HG02642 (cell line): ENCODE results near the gene TLCD4.
A peak's percentile ranks its signal among the peaks of the same experiment; 100 is the strongest.

Experiments used
- ATAC-seq: cut with Tn5 transposase; IDR thresholded peaks from one replicate; pipeline ENCODE4 v1.9.1; 2021; ENCODE audit warnings: mild to moderate bottlenecking; ENCODE audit not compliant: unreplicated experiment, poor library complexity

The TLCD4 gene

DNA sequence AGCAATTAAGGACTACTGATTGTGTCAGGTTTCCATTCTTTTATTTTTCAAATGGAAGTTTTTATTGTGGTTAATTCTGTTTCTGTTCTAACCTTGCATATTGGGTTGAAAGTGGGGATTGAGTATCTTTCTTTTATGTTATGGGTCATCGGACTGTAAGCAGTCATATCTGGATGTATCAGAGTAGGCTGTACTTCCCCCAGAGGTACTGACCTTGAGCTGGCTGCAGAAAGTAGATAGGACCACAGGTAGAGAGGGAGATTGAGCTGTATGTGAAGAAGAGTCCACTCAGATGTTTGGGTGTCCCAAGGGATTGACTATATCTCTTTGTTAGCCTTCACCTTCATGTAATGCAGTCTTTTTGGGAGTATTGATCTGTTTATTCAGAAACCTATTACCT, 23.9 kb upstream of the TLCD4 start:
- ATAC-seq = no peak

DNA sequence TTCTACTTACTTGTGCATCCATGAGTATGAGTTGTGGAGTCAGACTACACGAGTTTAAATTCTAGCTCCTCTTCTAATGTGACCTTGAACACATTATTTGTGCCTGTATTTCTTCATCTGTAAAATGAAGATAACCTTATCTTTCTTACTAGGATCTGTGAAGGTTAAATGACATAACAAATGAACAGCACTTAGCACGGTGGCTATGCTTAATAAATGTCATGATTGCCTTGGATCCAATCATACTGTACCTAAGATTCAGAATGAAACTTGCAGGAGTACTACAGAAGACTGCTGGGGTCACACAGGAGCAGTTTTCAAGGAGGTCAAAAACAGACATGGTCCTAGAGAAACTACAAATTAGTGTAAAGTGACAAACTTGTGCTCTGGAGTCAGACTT, 22.2 kb upstream of the TLCD4 start:
- no peak for ATAC-seq

DNA sequence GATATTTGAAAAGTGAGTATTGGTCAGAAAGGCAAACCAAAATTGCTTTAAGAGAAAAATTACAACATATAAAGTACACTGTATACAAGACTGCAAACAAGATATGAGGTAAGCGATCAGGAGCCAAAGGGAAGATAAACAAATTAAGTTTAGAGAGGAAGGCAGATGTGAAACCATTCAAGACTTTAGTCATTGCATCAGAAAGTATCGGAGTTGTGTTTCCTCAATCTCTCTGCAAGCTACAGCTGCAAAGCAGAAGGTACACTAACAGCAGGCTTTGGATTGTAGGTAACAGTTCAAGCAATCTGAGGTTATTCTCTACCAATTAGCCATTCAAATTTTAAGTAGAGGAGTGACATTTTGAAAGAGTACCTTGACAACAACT, 21.3 kb upstream of the TLCD4 start:
- peak; percentile 92 for ATAC-seq

DNA sequence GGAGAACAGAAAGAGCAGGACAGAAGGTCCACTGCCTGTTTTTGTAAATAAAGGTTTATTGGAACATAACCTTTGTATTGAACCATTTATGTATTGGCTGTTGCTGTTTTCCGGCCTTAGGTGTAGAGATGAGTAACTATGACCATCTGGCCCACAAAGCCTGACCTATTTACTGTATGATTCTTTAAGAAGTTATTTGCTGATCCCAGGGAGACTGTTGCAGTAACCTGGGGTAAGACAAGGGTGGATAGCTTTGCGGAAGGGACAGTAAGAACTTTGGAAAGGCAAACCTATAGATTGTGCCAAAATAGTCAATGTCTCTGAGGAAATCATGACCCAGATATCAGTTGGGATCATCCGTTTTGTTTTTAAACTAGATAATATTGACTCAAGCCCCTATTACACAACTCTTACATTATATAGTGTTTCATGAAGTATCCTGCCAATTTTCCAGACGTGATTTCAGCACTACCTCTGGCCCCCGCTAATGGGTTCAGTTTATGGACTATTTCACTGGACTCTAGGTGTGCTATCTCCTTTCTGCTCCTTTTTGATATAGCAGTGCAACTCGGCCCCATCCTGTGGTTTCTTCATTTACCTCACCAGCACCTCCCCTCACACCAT, 20.8 kb upstream of the TLCD4 start:
- no peak for ATAC-seq

DNA sequence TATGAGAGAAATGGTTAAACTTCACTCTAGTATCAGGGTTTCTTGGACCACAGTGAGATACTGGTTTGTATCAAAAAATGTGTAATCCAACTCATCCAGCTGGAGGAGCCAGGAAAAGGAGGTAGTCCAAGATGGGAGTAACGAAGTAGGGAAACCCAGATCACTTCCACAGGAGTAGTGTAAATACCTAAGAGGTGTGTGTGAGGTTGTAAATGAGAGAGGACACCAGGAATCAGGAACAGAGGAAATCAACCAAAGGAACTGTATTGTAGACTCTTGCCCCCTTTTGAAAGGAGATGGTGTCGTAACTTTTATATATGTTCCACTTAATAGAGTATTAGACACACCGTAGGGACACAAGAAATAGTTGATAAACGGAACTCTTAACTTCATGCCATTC, 19.7 kb upstream of the TLCD4 start:
- no peak for ATAC-seq

DNA sequence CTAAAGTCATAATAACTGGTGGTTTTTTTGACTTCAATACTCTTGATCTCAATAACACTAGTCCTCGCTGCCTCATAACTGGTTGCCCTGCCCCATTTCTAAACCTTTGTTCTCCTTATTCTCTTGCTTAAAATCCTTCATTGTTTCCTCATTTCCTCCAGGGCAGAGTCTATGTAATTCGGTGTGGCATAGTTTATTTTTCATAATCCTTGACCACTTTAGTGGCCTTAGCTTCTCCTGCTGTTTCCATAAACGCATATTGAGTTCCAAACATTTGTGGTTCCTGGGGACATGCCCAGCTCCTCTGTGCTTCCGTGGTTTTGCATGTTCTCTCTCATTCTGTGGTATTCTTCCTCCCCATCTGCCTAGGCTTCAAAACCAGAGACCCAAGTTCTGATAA, 19.0 kb upstream of the TLCD4 start:
- no peak for ATAC-seq

DNA sequence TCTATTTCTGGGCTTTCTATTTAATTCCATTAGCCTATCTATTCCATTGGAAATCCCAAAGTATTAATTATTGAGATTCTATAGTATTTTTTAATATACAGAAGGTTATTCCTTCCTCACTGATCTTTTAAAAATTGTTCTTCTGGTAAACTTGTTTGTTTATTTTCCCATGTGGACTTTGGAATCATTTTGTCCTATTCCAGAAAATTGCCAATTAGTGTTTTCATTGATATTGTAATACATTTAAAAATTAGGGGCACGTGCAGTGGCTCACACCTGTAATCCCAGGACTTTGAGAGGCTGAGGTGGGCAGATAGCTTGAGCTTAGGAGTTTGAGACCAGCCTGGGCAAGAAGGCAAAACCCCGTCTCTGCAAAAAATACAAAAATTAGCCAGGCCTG, 8.4 kb upstream of the TLCD4 start:
- no peak for ATAC-seq

DNA sequence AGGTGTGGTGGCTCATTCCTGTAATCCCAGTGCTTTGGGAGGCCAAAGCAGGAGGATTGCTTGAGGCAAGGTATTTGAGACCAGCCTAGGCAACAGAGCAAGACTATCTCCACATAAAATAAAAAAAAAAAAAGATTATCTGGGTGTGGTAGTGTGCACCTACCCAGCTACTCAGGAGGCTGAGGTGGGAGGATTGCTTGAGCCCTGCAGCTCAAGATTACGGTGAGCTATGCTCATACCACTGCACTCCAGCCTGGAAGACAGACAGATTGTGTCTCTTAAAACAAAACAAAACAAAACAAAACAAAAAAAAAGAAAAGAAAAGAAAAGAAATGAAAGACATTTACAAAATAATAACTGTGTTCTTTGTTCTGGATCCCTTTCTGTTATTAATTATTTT, 6.1 kb upstream of the TLCD4 start:
- no peak for ATAC-seq

DNA sequence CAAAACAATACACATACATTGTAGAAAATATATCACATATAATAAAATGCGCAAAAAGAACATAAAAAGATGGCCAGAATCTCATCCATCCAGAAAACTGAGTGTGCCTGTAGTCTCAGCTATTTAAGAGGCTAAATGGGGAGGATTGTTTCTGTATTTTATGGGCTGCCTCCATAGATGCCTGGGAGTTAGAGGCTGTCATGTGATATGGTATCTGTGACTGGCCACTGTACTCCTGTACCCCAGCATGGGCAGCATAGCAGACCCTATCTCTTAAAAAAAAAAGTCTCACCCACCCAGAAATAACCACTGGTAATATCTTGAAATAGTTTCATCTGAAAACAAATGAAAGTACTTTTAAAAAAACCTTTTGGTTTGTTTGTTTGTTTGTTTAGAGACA, 3.5 kb upstream of the TLCD4 start:
- no peak for ATAC-seq

DNA sequence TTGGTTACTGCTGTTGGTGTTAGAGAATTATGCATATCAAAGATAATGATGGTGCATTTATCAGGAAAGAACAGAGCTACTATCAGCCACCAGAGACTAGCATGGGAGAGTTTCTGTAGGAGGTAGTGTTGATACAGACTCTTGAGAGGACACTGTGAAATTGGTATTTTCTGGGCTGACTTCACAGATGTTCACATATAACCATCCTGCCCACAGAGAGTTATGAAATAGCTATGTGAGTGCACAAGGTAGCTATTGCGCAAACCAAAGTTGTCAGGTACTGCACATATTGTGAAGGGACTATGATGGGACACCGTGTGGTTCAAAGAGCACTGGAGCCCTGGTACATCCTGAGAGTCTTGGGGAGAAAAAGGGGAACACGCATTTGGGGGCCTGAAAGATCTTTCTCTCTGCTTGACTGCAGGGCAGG, 1.4 kb upstream of the TLCD4 start:
- no peak for ATAC-seq

DNA sequence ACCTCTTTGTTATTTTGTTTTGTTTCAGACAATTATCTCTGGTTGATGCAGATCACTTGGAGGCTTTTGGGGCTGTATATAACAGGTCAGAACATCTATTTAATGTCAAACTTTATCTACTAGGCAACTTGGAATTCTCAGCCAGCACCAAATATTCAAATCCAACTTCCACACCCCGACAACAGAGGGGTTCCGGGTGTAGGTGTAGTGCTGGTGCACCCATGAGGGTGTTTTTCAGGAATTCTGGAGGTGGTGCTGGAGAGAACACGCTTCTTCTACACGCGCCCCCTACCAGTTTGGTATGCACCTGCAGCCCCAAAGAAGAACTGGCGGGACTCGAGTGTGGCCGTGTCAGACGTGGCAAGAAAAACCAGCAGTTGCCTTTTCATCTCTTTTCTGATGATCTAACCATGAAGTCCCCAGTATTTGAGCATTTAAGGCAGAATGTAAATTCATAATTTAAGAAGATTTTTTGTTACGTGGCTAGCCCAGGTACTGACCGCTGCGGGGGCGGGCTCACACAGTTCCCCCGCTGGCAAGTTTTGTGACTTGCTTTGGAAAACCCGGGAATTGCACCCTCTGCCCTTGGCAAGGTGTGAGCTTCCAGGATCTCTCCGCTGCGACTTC, 462 bp upstream of the TLCD4 start:
- peak; percentile 72 for ATAC-seq

DNA sequence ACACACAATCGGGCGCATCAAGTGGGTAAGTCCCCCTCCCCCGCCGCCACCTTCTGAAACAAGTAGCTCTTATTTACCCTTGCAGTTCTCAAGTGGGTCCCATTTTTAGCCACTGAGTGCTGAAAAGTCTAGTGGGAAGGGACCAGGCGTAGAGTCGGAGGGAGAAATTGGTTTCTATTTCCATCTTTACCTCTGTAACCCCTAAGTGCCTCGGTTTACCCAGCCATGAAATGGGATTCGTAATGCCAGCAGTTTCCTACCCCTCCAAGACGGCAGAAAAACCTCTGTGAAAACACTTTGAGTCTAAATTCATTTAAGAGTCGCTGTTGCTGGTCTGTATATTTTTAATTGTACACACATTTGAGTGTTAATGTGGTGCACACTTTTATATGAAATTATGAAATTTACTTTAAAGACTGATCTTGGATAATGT, 928 bp downstream of the TLCD4 start:
- ATAC-seq = no peak

DNA sequence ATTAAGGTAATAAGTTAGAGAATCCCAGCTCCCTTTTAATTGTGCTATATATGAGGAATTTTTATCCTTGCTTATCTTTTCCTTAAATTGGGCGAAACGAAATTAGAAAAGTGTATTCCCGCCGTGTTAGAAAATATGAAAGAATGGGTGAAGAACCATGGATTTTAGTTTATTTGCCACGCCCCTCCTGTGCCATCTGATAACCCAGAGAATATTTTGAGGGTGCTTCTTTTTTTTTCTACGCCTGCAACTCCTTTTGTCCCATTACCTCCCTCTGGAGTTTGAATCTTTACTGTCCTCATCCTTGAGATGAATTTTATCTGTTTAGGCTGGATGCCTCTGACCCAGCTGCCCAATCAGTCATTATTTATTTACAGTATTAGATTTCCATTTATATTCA, 1.6 kb downstream of the TLCD4 start:
- no peak for ATAC-seq

DNA sequence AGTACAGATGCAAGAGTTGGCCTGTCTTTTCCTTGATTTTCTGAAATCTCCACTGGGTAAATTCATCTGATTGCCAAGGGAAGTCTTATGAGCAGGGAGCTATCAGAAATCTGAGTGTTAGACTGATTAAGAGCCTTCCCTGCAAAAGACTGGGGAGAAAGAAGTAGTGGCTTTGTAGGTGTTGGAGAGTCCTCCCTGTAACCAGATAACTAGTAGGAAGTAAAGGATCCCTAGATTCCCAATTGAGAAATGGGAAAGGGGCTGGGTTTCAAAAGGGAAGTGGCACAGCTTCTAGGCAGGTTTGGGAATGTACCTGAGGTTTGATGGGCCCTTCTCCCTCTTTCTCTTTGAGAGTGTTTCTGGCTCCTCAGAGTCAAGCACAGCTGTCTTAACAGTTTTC, 2.1 kb downstream of the TLCD4 start:
- ATAC-seq = no peak

DNA sequence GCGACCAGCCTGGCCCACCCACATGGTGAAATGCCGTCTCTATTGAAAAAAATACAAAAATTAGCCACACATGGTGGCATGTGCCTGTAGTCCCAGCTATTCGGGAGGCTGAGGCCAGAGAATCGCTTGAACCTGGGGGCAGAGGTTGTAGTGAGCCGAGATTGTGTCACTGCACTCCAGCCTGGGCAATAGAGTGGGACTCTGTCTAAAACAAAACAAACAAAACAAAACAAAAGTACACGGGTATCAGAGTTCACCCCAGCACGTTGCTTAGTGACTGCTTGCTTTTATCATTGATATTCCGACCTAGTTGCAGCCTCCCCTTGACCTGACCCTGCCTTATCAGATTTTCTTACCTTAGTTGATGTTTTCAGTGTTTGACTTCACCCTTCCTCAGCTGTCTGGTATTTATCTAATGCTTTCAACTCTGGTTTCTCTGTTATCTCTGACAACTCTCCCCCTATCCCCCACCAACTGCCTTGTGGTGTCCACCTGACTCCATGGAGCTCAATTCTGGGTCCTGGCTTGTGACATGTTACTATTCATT, 5.1 kb downstream of the TLCD4 start:
- no peak for ATAC-seq

DNA sequence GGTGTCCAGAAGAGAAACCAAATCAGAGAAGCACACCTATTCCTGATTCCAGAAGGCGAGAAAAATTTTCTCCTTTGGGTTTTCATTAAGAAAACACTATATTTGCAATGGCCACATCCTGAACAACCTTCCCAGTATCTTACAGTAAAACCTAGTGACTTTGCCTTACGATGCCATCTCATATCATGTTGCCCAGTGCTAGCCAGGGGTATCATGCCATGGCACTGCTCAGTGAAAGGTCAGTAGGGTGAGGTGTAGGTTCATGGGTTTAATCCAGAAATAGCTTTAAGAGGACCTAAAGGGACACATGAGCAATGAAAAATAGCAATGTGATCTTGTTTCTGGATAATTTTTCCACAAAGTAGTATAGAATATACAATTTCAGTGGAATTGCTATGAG, 7.2 kb downstream of the TLCD4 start:
- ATAC-seq = no peak

DNA sequence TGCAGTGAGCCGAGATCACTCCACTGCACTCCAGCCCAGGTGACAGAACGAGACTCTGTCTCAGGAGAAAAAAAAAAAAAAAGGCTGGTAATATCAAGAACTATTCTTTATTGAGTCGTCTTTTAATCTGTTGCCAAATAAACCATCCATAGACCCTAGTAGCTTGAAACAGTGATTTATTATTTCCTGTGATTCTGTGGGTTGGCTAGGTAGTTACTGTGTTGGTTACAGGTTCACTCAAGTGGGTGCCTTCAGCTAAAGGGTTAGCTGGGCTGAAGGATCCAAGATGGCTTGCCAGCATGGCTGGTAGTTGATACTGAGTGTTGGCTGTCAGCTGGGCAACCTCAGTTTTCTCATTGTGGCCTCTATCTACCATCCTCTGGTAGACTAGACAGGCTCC, 9.2 kb downstream of the TLCD4 start:
- ATAC-seq = no peak

DNA sequence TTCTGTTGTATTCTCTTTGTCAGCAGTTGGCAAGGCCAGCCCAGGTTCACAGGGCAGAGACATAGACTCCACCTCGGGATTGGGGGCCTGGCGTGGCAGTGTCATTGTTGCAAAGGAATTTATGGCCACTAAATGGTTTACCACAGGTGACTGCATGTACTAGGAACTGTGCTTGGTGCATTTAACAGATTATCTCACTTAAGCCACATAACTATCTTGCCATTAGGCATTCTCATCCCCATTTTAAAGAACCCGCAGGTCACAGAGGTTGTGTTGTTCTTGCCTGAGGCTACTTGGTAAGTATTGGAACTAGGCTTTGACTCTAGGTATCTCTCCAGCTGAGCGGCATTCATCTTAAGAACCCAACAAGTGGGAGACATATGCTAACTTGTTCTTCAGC, 9.7 kb downstream of the TLCD4 start:
- no peak for ATAC-seq

DNA sequence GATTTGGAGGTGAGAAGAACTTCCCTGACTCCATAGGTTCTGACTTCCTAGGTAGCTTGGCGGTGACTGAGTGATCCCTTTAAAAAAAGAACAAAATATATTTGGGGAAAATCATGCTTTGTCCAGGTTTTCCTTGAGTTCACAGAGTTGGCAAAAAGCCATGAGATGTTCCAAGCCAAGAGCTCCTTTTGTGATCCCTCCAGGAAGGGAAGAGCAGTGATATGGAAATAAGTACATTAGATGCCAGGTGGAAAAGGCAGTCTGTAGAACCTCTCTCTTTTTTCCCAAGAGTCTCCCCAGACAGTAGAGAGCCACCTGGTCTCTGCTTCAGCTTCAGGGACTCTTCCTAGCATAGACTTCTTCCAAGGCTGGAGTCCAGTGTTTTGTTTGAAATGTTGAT, 10.2 kb downstream of the TLCD4 start:
- no peak for ATAC-seq

DNA sequence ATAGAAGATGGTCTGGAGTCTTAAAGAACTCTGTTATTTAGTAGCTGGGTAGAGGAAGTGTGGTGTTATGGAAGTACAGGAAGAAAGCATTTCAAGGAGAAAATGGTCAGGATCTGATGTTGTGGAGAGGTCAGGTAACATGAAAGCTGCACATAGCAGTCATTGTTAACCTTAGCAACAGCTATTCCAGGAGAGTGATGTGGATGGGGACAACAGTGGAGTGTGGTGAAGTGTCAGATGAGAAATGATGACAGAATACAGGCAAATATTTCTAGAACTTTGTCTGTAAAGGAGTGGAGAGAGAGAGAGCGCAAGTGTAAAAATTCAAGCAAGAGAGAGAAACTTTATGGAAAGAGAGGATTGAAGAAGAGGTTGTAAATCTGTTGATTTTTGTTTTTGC, 15.6 kb downstream of the TLCD4 start:
- no peak for ATAC-seq

DNA sequence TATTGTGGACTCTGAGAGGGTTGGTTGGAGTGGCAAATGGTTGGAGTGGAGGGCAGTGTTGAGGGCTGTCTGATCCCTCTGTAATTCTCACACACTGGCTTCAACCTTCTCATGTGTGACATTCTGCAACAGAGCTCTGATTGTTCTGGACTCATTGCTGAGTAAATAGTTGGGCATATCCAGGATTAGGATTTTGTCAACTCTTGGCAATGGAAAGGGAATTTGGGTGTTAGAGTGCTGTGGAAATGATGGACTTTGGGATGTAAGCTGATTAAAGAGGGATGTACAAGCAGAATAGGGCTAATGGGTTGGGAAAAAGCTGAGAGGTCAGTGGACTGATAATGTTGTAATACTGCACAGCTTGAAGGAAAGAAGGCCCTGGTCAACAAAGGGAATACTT, 16.5 kb downstream of the TLCD4 start:
- ATAC-seq = no peak

DNA sequence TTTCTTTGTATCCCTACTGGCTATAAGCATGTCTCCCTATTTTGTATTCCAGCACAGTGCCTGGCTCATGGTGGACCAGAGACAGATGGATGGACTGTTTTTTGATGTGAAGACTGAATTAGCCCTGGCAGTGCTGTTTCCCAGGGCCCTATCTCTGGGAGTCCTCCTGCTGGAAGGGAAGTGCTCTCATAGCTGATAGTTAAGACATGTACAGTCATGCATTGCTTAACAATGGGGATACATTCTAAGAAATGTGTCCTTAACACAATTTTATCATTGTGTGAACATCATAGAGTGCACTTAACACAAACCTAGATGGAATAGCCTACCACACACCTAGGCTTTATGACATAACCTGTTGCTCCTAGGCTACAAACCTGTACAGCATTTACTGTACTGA, 21.1 kb downstream of the TLCD4 start:
- ATAC-seq = no peak
